ENCODE measurements around the gene TMEM101. TPM values are rescaled to one million over a fixed set of nuclear protein-coding genes. Genes with fewer than 3 reads are reported as not detected.
"Not testable (repeated sequence)": the region's sequence is repeated elsewhere in the genome, so short reads cannot be mapped to it uniquely, and the experiment has no call there.

Gene TMEM101
- total RNA-seq, 3 donors from 2014 or later, result 23.0 to 27.7 (median 23.8) TPM

- DNase-seq, result no peak
- Histone ChIP-seq H3K4me3 (no peak overlapping the region), H3K36me3 (ENCODE audit: low read depth) (no peaks in the 10 kb centered on the region), H3K9me3 (no peaks in the 10 kb centered on the region), H3K4me1 (ENCODE audit: low read depth) (peaks cover 9% of the 10 kb centered on the region)
- ATAC-seq, result no peak
- no peak for TF ChIP-seq CTCF (IDR thresholded peaks at IDR 0.05)
- intact Hi-C loops (cut with DNase I, micrococcal nuclease), result no loop called here
Observed at GRCh38 chr17:43979011-43979410, 35.8 kb downstream of the TMEM101 start.

- Histone ChIP-seq H3K9me3 (no peaks in the 10 kb centered on the region), H3K4me3 (no peak overlapping the region), H3K4me1 (ENCODE audit: low read depth) (peaks cover under 1% of the 10 kb centered on the region), H3K36me3 (ENCODE audit: low read depth) (no peaks in the 10 kb centered on the region)
- intact Hi-C loops (cut with DNase I, micrococcal nuclease), result no loop called here
- DNase-seq (no peak), ATAC-seq (no peak)
- TF ChIP-seq CTCF (IDR thresholded peaks at IDR 0.05), result no peak
Observed at GRCh38 chr17:43978078-43978477, 36.7 kb downstream of the TMEM101 start.

DNA sequence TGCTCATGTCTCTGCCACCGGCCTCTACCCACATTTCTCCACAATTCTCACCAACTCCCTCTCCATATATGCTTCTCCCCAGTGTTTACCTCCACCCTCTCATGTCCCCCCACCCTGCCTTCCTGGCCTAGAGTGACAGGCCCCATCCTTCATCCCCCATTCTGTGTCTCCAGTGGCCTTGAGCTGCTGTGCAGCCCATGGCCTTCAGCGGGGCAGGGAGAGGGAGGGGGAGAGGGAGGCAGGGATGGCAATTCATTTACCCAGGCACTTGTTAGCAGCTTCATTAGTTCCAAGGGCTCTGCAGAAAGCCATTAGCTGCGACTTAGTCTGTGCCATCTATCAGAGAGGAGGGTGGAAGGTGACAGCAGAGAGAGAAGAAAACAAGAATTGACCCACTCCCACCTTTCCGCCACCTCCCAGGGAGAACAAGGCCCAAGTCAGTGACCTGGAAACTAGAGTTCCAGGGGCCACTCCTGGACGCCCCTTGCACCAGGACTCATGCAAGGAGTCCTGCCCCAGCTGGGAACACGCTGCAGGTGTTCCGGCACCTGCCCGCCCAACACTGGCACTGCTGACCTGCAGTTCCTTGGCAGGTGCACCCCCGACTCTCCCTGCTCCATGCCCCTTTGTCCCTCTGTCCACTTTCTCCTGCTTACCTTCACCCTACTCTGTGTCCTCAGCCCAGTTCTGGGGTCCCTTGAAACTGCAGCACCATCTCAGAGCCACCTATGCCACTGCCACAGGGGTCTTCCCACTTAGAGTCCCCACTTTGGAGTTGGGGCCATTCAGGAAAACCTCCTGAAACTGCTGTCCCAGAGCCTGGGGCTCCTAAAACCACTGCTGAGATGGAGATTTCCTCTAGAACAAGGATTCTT lies 37.6 kb downstream of the TMEM101 start:
- Histone ChIP-seq H3K9me3 (no peaks in the 10 kb centered on the region), H3K36me3 (ENCODE audit: low read depth) (no peaks in the 10 kb centered on the region), H3K4me1 (ENCODE audit: low read depth) (no peaks in the 10 kb centered on the region), H3K4me3 (no peak overlapping the region)
- ATAC-seq, result no peak
- no peak for TF ChIP-seq CTCF (IDR thresholded peaks at IDR 0.05)
- intact Hi-C loops (cut with DNase I, micrococcal nuclease), result no loop called here
- DNase-seq, result peak in 1 of 3 donors; percentile 20

DNA sequence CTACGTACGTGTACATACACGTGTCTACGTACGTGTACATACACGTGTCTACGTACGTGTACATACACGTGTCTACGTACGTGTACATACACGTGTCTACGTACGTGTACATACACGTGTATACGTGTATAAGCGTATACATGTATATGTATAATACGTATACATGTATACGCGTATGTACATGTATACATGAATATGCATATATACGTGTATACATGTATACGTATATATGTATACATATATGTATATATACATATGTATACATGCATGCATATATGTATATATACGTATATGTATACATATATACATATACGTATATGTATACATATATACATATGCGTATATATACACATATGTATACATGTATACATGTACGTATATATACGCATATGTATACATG lies 38.9 kb downstream of the TMEM101 start:
- intact Hi-C loops (cut with DNase I, micrococcal nuclease), result no loop called here
- no peak for TF ChIP-seq CTCF (IDR thresholded peaks at IDR 0.05)
- Histone ChIP-seq H3K4me3 (no peak overlapping the region), H3K9me3 (no peaks in the 10 kb centered on the region), H3K36me3 (ENCODE audit: low read depth) (no peaks in the 10 kb centered on the region), H3K4me1 (ENCODE audit: low read depth) (no peaks in the 10 kb centered on the region)
- ATAC-seq (no peak), DNase-seq (no peak)

DNA sequence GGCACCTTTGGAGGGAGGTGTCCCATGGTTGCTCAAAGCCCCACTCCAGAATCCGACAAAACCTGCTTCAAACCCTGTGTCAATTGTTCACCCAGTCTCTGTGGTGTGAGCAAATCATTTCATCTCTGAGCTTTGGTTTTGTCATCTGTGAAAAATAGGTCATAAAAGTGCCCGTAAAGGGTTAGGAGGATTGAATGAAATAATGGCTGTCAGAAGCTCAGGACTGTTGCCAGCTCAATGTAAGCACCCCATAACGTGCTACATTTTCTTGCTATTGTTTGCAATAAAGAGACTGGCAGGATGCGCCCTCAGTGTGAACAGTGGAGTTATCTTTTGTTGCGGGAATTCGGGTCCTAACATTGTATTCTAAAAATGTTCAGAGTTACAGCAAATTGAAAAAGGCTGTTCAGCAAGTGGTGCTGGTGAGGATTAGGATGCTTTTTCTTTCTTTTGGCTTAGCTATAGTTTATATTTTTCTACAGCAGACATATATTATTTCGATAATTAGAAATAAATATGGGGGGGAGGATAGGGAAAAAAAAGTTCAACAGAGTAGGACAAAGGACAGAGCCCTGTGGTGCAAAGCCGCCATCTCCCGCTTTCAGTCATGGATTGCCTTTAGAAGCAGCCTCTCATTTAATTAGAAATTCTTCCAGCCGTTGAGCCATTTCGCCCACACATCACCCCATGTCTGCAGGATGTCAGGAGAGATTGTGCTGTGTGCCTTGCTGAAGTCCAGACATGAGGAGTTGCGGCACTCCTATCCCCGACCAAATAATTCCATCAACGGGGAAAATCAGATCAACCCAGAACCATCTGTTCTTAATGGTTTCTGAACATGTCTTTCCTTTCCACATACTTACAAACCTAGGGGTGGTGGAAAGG lies 40.1 kb downstream of the TMEM101 start:
- intact Hi-C loops (cut with DNase I, micrococcal nuclease), result no loop called here
- ATAC-seq (no peak), DNase-seq (peak in 1 of 3 donors; percentile 5)
- no peak for TF ChIP-seq CTCF (IDR thresholded peaks at IDR 0.05)
- no peaks in the 10 kb centered on the region for H3K36me3 ChIP-seq (ENCODE audit: low read depth)
- no peaks in the 10 kb centered on the region for H3K9me3 ChIP-seq
- H3K4me1 ChIP-seq (ENCODE audit: low read depth), result no peaks in the 10 kb centered on the region
- no peak overlapping the region for H3K4me3 ChIP-seq

GRCh38 chr17:43972444-43973212 lies 42.1 kb downstream of the TMEM101 start:
- H3K36me3 ChIP-seq (ENCODE audit: low read depth); ATAC-seq; H3K9me3 ChIP-seq; H3K4me1 ChIP-seq (ENCODE audit: low read depth); DNase-seq; intact Hi-C loops (cut with DNase I, micrococcal nuclease); H3K4me3 ChIP-seq: not testable (repeated sequence)

DNA sequence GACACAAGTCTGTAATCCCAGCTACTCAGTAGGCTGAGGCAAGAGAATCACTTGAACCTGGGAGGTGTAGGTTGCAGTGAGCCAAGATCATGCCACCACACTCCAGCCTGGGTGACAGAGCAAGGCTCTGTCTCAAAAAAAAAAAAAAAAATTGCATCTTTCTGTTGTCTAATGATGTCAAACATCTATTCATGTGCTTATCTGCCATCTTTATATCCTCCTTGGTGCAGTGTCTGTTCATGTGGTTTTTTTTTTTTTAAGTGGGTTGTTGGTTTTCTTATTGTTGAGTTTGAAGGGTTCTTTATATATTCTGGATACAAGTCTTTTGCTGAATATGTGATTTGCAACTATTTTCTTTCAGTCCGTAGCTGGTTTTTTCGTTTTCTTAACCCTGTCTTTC lies 43.3 kb downstream of the TMEM101 start:
- intact Hi-C loops (cut with DNase I, micrococcal nuclease); DNase-seq; H3K9me3 ChIP-seq; H3K36me3 ChIP-seq (ENCODE audit: low read depth); H3K4me3 ChIP-seq; H3K4me1 ChIP-seq (ENCODE audit: low read depth); ATAC-seq: not testable (repeated sequence)

Measured in mucosa of descending colon (tissue), 3 donors.